GM19099 (cell line): ENCODE data around the gene PGAM5.

Experiments used
- POLR2A ChIP-seq: IDR thresholded peaks from 3 replicates; pipeline ENCODE4 v1.6.1; 2011; ENCODE audit warnings: low read depth; ENCODE audit not compliant: insufficient read length; ENCODE audit errors: extremely low read depth

The PGAM5 gene

DNA sequence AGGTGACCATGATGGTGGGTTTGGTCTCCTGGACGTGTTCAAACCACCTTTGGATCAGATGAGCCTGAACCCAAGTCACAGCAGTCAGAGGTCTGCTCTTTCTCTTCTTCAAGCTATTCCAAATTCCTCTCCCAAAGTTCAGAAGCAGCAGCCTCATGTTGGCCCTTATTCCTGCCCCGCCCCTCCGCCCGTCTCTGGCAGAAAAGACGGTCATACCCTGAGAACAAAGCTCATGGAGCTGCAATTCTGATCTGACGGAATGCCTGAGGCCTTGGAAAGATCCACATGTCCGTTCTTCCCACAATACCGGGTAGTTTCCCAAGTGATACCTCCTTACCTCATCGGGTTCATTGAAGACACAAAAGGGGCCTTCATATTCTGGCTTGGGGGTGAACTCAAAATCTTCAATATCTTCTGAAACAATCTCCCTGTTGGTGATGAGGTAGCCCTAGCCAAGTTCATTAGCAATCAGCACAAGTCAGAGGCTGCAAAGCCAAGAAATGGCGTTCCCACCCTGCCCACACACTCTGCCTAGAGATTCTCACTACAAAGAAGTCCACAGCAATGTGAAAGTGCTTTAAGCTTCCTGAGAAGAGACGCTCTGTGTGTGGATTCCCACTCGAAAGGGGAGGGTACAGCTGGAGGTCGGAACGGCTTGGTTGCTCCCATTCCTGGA lies 34.7 kb upstream of the PGAM5 start:
- TF ChIP-seq POLR2A: no peak

- TF ChIP-seq POLR2A: no peak
Measured at GRCh38 chr12:132677492-132677891, 33.1 kb upstream of the PGAM5 start.

- TF ChIP-seq POLR2A: no peak
Measured at GRCh38 chr12:132685400-132685799, 25.2 kb upstream of the PGAM5 start.

GRCh38 chr12:132686825-132687210 lies 23.8 kb upstream of the PGAM5 start:
- TF ChIP-seq POLR2A: no peak

- peak; percentile 76 for TF ChIP-seq POLR2A
Measured at GRCh38 chr12:132687211-132688164, 23.2 kb upstream of the PGAM5 start, which contains the start of the genes POLE and PXMP2. Gene POLE (minus strand): TSS chr12:132687342. CDS start chr12:132687315, 27 bp downstream. Gene PXMP2 (plus strand): TSS chr12:132687587. CDS start chr12:132687671, 84 bp downstream.

DNA sequence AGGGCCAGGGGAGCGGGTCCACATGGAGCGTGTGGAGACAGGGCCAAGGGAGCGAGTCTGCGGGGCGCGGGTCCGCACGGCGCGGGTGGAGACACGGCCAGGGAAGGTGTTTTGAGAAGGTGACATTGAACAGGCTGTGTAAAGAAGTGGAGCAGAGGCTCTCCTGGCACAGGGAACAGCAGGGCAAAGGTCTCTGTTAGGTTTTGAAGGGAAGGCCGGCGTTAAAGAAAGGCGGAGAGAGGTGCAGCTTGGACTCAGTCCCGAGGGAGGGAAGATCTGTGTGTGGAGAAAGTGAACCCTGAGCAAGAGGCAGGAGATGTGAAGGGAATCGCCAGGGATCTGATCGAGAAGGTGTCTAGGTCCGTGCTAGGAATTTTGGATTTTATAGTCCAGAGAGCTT lies 21.4 kb upstream of the PGAM5 start:
- no peak for TF ChIP-seq POLR2A

GRCh38 chr12:132690112-132690511 lies 20.5 kb upstream of the PGAM5 start:
- TF ChIP-seq POLR2A: no peak

GRCh38 chr12:132695431-132695830 lies 15.2 kb upstream of the PGAM5 start:
- TF ChIP-seq POLR2A: no peak

- no peak for TF ChIP-seq POLR2A
Measured at GRCh38 chr12:132698341-132698740, 12.3 kb upstream of the PGAM5 start.

- no peak for TF ChIP-seq POLR2A
Measured at GRCh38 chr12:132700212-132700822, 10.3 kb upstream of the PGAM5 start.

- TF ChIP-seq POLR2A: no peak
Measured at GRCh38 chr12:132702640-132703039, 8.0 kb upstream of the PGAM5 start.

- TF ChIP-seq POLR2A: no peak
Measured at GRCh38 chr12:132703641-132704040, 7.0 kb upstream of the PGAM5 start.

DNA sequence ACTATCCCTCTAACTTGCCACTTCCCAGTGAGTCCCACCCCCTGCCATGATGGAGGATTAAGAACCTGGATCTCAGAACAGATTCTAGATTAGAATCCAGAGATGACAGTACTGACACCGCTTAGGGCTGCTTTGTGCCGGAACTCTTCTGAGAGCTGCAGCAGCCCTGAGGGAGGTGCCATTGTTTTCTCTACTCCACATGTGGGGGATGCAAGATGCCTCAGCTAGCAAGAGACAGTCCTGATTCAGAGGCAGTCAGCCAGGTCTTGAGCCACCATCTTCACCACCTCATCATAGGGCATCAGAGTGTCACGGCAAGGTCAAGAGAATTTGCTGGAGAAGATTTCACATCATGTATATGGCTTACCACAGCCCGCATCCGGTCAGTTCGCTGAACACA lies 3.4 kb upstream of the PGAM5 start:
- no peak for TF ChIP-seq POLR2A

DNA sequence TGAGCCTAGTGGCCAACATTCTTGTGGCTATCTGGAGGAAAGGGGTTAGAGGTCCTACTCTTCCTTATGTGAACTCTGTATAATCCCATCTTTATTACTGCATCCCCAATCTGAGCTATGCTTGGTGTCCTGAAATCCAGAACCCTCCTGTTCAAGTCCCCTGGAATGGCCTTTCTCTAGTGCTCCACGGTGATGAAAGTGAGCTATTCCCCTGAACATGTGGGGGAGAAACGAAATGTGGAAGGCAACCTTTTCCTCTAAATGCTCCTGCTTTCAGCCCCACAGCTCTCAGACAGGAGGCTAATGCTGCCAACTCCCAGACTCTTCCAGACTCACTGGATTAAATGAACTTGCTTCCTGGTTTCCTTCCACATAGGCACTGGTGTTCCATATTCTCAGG lies 2.5 kb upstream of the PGAM5 start:
- TF ChIP-seq POLR2A: no peak

DNA sequence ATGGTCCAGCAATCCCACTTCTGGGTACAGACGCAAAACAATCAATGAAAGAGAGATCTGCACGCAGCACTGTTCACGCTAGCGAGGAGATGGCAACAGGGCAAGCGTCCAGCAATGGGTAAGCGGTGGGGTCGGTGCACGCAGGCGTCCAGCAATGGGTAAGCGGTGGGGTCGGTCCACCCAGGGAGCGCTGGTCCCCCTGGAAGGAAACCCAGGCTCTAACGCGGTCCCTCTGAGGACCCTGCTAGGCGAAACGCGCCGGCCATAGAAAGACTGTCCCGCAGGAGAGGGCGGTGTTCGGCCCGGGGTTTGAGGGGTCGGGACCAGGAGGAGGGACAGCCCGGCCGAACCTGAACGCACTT lies 618 bp upstream of the PGAM5 start:
- no peak for TF ChIP-seq POLR2A
